ENCODE measurements around the gene SNRPE. TPM values are rescaled to one million over a fixed set of nuclear protein-coding genes. Genes with fewer than 3 reads are reported as not detected.

Gene SNRPE
- total and polyA plus RNA-seq, 12 donors = 30.1 to 146 (median 81.6) TPM

DNA sequence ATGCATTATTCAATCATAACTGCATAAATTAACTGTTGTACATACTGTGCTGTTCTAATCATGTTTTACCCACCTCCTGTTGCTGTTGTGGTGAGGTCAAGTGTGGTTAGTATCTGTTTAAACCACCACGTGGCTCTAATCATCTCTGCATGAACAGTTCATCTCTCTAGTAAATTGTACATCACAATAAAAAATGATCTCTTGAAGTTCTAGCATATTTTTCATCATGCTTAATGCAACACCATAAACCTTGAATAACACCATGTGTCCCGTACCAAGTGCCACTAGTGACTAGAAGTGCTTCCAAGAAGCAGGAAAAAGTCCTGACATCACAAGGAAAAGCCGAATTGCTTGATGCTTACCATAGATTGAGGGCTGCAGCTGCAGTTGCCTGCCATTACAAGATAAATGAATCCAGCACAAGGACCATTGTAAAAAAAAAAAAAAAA lies 51.7 kb downstream of the SNRPE start:
- intact Hi-C loops (cut with DNase I) = no loop called here

DNA sequence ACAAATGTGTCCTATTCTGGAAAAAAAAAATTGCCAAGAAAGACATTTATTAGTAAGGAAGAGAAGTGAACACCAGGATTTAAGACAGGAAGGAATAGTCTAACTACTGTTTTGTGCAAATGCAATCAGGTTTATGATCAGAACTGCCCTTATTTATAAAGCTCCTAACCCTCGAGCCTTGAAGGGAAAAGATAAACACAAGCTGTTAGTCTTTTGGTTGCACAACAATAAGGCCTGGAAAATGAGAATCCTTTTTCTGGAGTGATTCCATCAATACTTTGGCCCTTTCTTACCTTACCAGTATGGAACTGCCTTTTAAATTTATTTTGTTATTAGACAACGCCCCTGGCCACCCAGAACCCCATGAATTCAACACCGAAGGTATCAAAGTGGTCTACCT lies 52.9 kb downstream of the SNRPE start:
- no peak for DNase-seq
- Histone ChIP-seq H3K4me3 (no peak overlapping the region), H3K27me3 (no peaks in the 10 kb centered on the region), H3K9me3 (replicated peaks in 1 of 3) (no peaks in the 10 kb centered on the region), H3K4me1 (replicated peaks in 1 of 2) (no peaks in the 10 kb centered on the region), H3K36me3 (replicated peaks in 1 of 2) (no peaks in the 10 kb centered on the region), H3K27ac (no peak overlapping the region)
- no peak for TF ChIP-seq POLR2A (IDR thresholded peaks at IDR 0.05)
- TF ChIP-seq, protein P1, sequence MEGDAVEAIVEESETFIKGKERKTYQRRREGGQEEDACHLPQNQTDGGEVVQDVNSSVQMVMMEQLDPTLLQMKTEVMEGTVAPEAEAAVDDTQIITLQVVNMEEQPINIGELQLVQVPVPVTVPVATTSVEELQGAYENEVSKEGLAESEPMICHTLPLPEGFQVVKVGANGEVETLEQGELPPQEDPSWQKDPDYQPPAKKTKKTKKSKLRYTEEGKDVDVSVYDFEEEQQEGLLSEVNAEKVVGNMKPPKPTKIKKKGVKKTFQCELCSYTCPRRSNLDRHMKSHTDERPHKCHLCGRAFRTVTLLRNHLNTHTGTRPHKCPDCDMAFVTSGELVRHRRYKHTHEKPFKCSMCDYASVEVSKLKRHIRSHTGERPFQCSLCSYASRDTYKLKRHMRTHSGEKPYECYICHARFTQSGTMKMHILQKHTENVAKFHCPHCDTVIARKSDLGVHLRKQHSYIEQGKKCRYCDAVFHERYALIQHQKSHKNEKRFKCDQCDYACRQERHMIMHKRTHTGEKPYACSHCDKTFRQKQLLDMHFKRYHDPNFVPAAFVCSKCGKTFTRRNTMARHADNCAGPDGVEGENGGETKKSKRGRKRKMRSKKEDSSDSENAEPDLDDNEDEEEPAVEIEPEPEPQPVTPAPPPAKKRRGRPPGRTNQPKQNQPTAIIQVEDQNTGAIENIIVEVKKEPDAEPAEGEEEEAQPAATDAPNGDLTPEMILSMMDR (IDR thresholded peaks at IDR 0.05) = no peak
- intact Hi-C loops (cut with DNase I) = no loop called here
- WGBS, 4 donors = 69 to 85% (median 81%) methylated on average over 3 of the region's 3 CpGs

More for the DNA sequence above, 51.7 kb downstream of the SNRPE start:
- WGBS, 4 donors = 50 to 69% (median 53%) methylated on average over 3 of the region's 3 CpGs
- no peak for TF ChIP-seq POLR2A (IDR thresholded peaks at IDR 0.05)
- TF ChIP-seq, protein P1 (IDR thresholded peaks at IDR 0.05) = no peak
- no peak overlapping the region for H3K27ac ChIP-seq
- H3K36me3 ChIP-seq (replicated peaks in 1 of 2) = no peaks in the 10 kb centered on the region
- no peak overlapping the region for H3K4me3 ChIP-seq
- DNase-seq = no peak
- H3K9me3 ChIP-seq (replicated peaks in 1 of 3) = no peaks in the 10 kb centered on the region
- H3K4me1 ChIP-seq (replicated peaks in 1 of 2) = no peaks in the 10 kb centered on the region
- H3K27me3 ChIP-seq = no peaks in the 10 kb centered on the region

DNA sequence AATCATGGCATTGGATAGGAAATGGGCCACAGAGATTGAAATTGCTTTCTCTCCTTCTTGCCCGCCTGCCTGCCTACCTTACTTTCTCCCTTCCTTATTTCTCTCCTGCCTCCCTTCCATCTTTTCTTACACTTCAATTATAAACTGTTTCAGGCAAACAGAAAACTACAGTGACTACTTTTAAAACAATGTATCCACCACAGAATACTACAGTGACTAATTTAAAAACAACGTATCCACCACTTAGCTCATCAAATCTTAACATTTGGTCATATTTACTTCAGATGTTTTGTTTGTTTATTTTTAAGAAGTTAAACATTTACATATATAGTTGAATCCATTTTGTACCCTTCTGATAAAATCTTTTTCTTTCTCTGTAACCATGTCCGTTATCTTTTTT lies 54.4 kb downstream of the SNRPE start:
- intact Hi-C loops (cut with DNase I) = no loop called here
- H3K27me3 ChIP-seq = no peaks in the 10 kb centered on the region
- H3K27ac ChIP-seq = no peak overlapping the region
- no peak for DNase-seq
- no peaks in the 10 kb centered on the region for H3K36me3 ChIP-seq (replicated peaks in 1 of 2)
- WGBS, 4 donors = 75 to 93% (median 87%) methylated on average over 3 of the region's 3 CpGs
- no peak overlapping the region for H3K4me3 ChIP-seq
- H3K9me3 ChIP-seq (replicated peaks in 1 of 3) = no peaks in the 10 kb centered on the region
- H3K4me1 ChIP-seq (replicated peaks in 1 of 2) = no peaks in the 10 kb centered on the region
- TF ChIP-seq, protein P1 (IDR thresholded peaks at IDR 0.05) = no peak
- TF ChIP-seq POLR2A (IDR thresholded peaks at IDR 0.05) = no peak

DNA sequence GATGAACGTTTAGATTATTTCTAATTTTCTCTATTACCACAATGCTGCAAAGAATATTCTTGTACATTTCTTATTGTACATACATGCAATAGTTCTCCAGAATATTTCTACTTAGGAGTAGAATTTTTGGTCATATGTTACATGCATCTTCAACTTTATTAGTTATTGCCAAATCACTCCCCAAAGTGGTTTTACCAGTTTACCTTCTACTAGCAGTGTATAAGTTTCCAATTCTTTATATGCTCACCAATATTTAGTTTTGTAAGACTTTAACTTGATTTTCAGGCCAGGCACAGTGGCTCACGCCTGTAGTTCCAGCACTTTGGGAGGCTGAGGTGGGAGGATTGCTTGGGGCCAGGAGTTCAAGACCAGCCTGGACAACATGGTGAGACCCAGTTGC lies 55.4 kb downstream of the SNRPE start:
- no peaks in the 10 kb centered on the region for H3K4me1 ChIP-seq (replicated peaks in 1 of 2)
- no peak overlapping the region for H3K27ac ChIP-seq
- TF ChIP-seq POLR2A (IDR thresholded peaks at IDR 0.05) = no peak
- TF ChIP-seq, protein P1 (IDR thresholded peaks at IDR 0.05) = no peak
- no peaks in the 10 kb centered on the region for H3K27me3 ChIP-seq
- no peaks in the 10 kb centered on the region for H3K9me3 ChIP-seq (replicated peaks in 1 of 3)
- H3K4me3 ChIP-seq = no peak overlapping the region
- no peak for DNase-seq
- H3K36me3 ChIP-seq (replicated peaks in 1 of 2) = no peaks in the 10 kb centered on the region
- WGBS, 4 donors = 70 to 76% (median 72%) methylated on average over 2 of the region's 2 CpGs
- intact Hi-C loops (cut with DNase I) = no loop called here

Small RNA genes lying within 50 kb of the gene (small RNA-seq; reads per million reads assigned to genes)
- 0 reads per million in 2 donors for gene HSPE1P6

Other genes with a start within 250 kb of the SNRPE start
- 100 to 1,000 TPM in 4 of 9 donors, 10 to 100 TPM in 5; 69.4 to 120 (median 92.5) TPM for gene ATP2B4, start 234.8 kb upstream of the SNRPE start, total RNA-seq
- gene ATP2B4, start 234.8 kb upstream of the SNRPE start, polyA plus RNA-seq = 100 to 1,000 TPM in 1 of 3 donors, 10 to 100 TPM in 2; 38.5 to 161 (median 42.8) TPM
- gene LAX1, start 96.4 kb upstream of the SNRPE start, total RNA-seq = under 1 TPM in 6 of 9 donors, not detected in 3; 0.23 to 0.68 (median 0.37) TPM
- under 1 TPM in 2 of 3 donors, not detected in 1; 0.24 to 0.66 TPM for gene LAX1, start 96.4 kb upstream of the SNRPE start, polyA plus RNA-seq
- gene ZBED6, start 66.0 kb upstream of the SNRPE start, total RNA-seq = 10 to 100 TPM; 12.0 to 42.1 (median 35.5) TPM
- 10 to 100 TPM in 1 of 3 donors, 1 to 10 TPM in 1, under 1 TPM in 1; 0.40 to 13.1 (median 2.6) TPM for gene ZBED6, start 66.0 kb upstream of the SNRPE start, polyA plus RNA-seq
- gene ZC3H11A, start 66.0 kb upstream of the SNRPE start, total RNA-seq = 100 to 1,000 TPM in 2 of 9 donors, 10 to 100 TPM in 7; 55.7 to 108 (median 87.1) TPM
- gene ZC3H11A, start 66.0 kb upstream of the SNRPE start, polyA plus RNA-seq = 10 to 100 TPM; 45.7 to 76.4 (median 66.1) TPM
- 10 to 100 TPM in 8 of 9 donors, 1 to 10 TPM in 1; 4.2 to 44.5 (median 28.2) TPM for gene SOX13, start 211.5 kb downstream of the SNRPE start, total RNA-seq
- gene SOX13, start 211.5 kb downstream of the SNRPE start, polyA plus RNA-seq = 10 to 100 TPM; 10.1 to 23.6 (median 10.3) TPM

All from adrenal gland (tissue), 12 donors.